T-helper 2 cell treated with Interferon-gamma antibody and Interleukin-4, amounts not matched to agents 100 ng/mL and 5 ng/mL, for 36 hours (primary cell): ENCODE measurements around the gene ANO1. TPM values are rescaled to one million over a fixed set of nuclear protein-coding genes. Genes with fewer than 3 reads are reported as not detected.

Experiments used
- intact Hi-C: fragments of 100-400 bp; cut with micrococcal nuclease; formaldehyde crosslinking; loops from one replicate; pipeline ENCODE4 v1.15.1; 2023
- total RNA-seq: library from RNA; stranded (reverse); gene quantifications from 2 replicates; pipeline ENCODE4 v1.2.3, GENCODE V29; 2022

The ANO1 gene
- total RNA-seq, 1 donor from 2014 or later, result not detected

- intact Hi-C loops, result no loop called here
These were observed 107.4 kb downstream of the ANO1 start for GRCh38 chr11:70185348-70186055.

GRCh38 chr11:70186420-70186819, 108.3 kb downstream of the ANO1 start:
- intact Hi-C loops, result no loop called here

GRCh38 chr11:70186936-70187335, 108.8 kb downstream of the ANO1 start:
- intact Hi-C loops, result no loop called here

GRCh38 chr11:70187771-70188170, 109.7 kb downstream of the ANO1 start:
- intact Hi-C loops, result no loop called here

GRCh38 chr11:70189622-70190021, 111.5 kb downstream of the ANO1 start:
- intact Hi-C loops, result loop anchor here (5.0 kb wide), 1 partner anchor 502 kb away; no protein-coding TSS in a partner anchor

GRCh38 chr11:70191495-70192140, 113.5 kb downstream of the ANO1 start:
- intact Hi-C loops, result loop anchor here (1.0 to 5.0 kb wide), 2 partner anchors 273 to 504 kb away; no protein-coding TSS in a partner anchor

GRCh38 chr11:70192666-70193410, 114.7 kb downstream of the ANO1 start:
- intact Hi-C loops, result loop anchor here (5.0 kb wide), 1 partner anchor 506 kb away; no protein-coding TSS in a partner anchor

- intact Hi-C loops, result loop anchor here (5.0 kb wide), 1 partner anchor 506 kb away; no protein-coding TSS in a partner anchor
These were observed 115.5 kb downstream of the ANO1 start for GRCh38 chr11:70193411-70194292.

GRCh38 chr11:70194792-70195791, 117.0 kb downstream of the ANO1 start:
- intact Hi-C loops, result loop anchor here (5.0 kb wide), 1 partner anchor 508 kb away; no protein-coding TSS in a partner anchor

- intact Hi-C loops, result loop anchor here (5.0 to 10.0 kb wide), 2 partner anchors 528 to 1254 kb away; partner anchors contain the start of gene NADSYN1
These were observed 122.2 kb downstream of the ANO1 start for GRCh38 chr11:70200212-70200844.

GRCh38 chr11:70201047-70201446, 122.9 kb downstream of the ANO1 start:
- intact Hi-C loops, result loop anchor here (5.0 to 10.0 kb wide), 2 partner anchors 529 to 1254 kb away; partner anchors contain the start of gene NADSYN1

GRCh38 chr11:70201882-70202861, 124.1 kb downstream of the ANO1 start:
- intact Hi-C loops, result loop anchor here (5.0 to 10.0 kb wide), 2 partner anchors 530 to 1253 kb away; partner anchors contain the start of gene NADSYN1

- intact Hi-C loops, result loop anchor here (5.0 to 10.0 kb wide), 2 partner anchors 531 to 1252 kb away; partner anchors contain the start of gene NADSYN1
These were observed 125.0 kb downstream of the ANO1 start, which contains the start of gene FADD for GRCh38 chr11:70202920-70203750. Gene FADD, plus strand, starts transcription at chr11:70203296. Its CDS starts 164 bp downstream, at chr11:70203460.

- intact Hi-C loops, result loop anchor here (1.0 to 10.0 kb wide), 3 partner anchors 66 to 1251 kb away; partner anchors contain the start of genes NADSYN1 and PPFIA1
These were observed 125.8 kb downstream of the ANO1 start for GRCh38 chr11:70203751-70204465.

- intact Hi-C loops, result loop anchor here (1.0 to 10.0 kb wide), 3 partner anchors 66 to 1250 kb away; partner anchors contain the start of genes NADSYN1 and PPFIA1
These were observed 126.3 kb downstream of the ANO1 start for GRCh38 chr11:70204466-70204799.
